ENCODE results near the gene AACS. TPM values are rescaled to one million over a fixed set of nuclear protein-coding genes. Genes with fewer than 3 reads are reported as not detected.

AACS gene
- total RNA-seq, 1 experiment from 2014 or later: 54.0 TPM

GRCh38 chr12:125064492-125064891, 743 bp upstream of the AACS start (continued):
- TF ChIP-seq ARID4B (CRISPR knock-in tag; IDR thresholded peaks at IDR 0.05; ENCODE audit: borderline replicate concordance): no peak
- TF ChIP-seq FOXK1 (CRISPR knock-in tag; IDR thresholded peaks at IDR 0.05): no peak
- no peak for TF ChIP-seq ZNF121 (CRISPR knock-in tag; IDR thresholded peaks at IDR 0.05)
- no peak for TF ChIP-seq ZNF532 (CRISPR knock-in tag; IDR thresholded peaks at IDR 0.05; ENCODE audit: borderline replicate concordance)

- POLR2A ChIA-PET: interaction anchor here (0.6 kb wide), 1 partner anchor 17 kb away, joined by 3 read pairs; no protein-coding TSS in a partner anchor
- H3K27ac Mint-ChIP-seq: peak overlapping the region; percentile 57; the same call in 1 of the 2 replicates
- 0 out of 2 replicates have a peak, but pooled peaks cover 3% of the 10 kb centered on the region for H3K27me3 Mint-ChIP-seq (ENCODE audit: low read depth)
- H3K4me3 Mint-ChIP-seq: peak overlapping the region; percentile 89
- peaks cover 11% of the 10 kb centered on the region for H3K9me3 Mint-ChIP-seq
- TF ChIP-seq E2F5 (CRISPR knock-in tag; IDR thresholded peaks at IDR 0.05) (0 out of 2 replicates have a peak, but pooled peaks have one; percentile 6), E2F4 (CRISPR knock-in tag; IDR thresholded peaks at IDR 0.05; ENCODE audit: borderline replicate concordance, low read depth) (no peak), GRHL2 (CRISPR knock-in tag; IDR thresholded peaks at IDR 0.05; ENCODE audit: insufficient replicate concordance, severe bottlenecking) (no peak), TP53 (CRISPR knock-in tag; IDR thresholded peaks at IDR 0.05) (0 out of 2 replicates have a peak, but pooled peaks have one; percentile 40)
- DNase-seq (ENCODE audit: low spot score) (no peak), ATAC-seq (no peak)
- H3K36me3 Mint-ChIP-seq: peaks cover 21% of the 10 kb centered on the region
- peaks cover 47% of the 10 kb centered on the region for H3K4me1 Mint-ChIP-seq
- CTCF ChIA-PET: interaction anchor here (1.0 to 3.2 kb wide), 2 partner anchors 17 to 72 kb away, joined by 3 to 19 read pairs; no protein-coding TSS in a partner anchor
Observed at GRCh38 chr12:125065919-125066570, 810 bp downstream of the AACS start.

- H3K36me3 Mint-ChIP-seq: peaks cover 17% of the 10 kb centered on the region
- POLR2A ChIA-PET: no interaction called here
- H3K27me3 Mint-ChIP-seq (ENCODE audit: low read depth): no peaks in the 10 kb centered on the region
- ATAC-seq: no peak
- peaks cover 38% of the 10 kb centered on the region for H3K4me1 Mint-ChIP-seq
- DNase-seq (ENCODE audit: low spot score): no peak
- H3K27ac Mint-ChIP-seq: no peak overlapping the region
- CTCF ChIA-PET: interaction anchor here (0.6 to 1.8 kb wide), 3 partner anchors 29 to 169 kb away, joined by 3 to 9 read pairs (median 6); no protein-coding TSS in a partner anchor
- no peaks in the 10 kb centered on the region for H3K9me3 Mint-ChIP-seq
- no peak overlapping the region for H3K4me3 Mint-ChIP-seq
- TF ChIP-seq ZNF416 (CRISPR knock-in tag; IDR thresholded peaks at IDR 0.05): no peak
- TF ChIP-seq STAT6 (CRISPR knock-in tag; conservative IDR thresholded peaks at IDR 0.05; ENCODE audit: low read depth): no peak
- TF ChIP-seq FOXP4 (CRISPR knock-in tag; IDR thresholded peaks at IDR 0.05): no peak
- no peak for TF ChIP-seq TCF7 (CRISPR knock-in tag; IDR thresholded peaks at IDR 0.05; ENCODE audit: low read depth)
- no peak for TF ChIP-seq GABPB1 (CRISPR knock-in tag; IDR thresholded peaks at IDR 0.05)
- TF ChIP-seq JUN (CRISPR knock-in tag; IDR thresholded peaks at IDR 0.05): no peak
- TF ChIP-seq SMAD3 (CRISPR knock-in tag; IDR thresholded peaks at IDR 0.05; ENCODE audit: borderline replicate concordance): no peak
- TF ChIP-seq RORB (CRISPR knock-in tag; IDR thresholded peaks at IDR 0.05): no peak
Observed at GRCh38 chr12:125068391-125068790, 3.2 kb downstream of the AACS start.

Data from WTC11 (cell line).